Keratinocyte (primary cell): ENCODE measurements around the gene ANKRD40.

ENCODE experiments used
- EZH2 ChIP-seq: IDR thresholded peaks from one replicate; pipeline ENCODE4 v1.6.1; 2012; ENCODE audit warnings: inconsistent platforms, mild to moderate bottlenecking, low read length, moderate library complexity
- TF ChIP-seq, protein P1 (sequence below), 3 experiments: IDR thresholded peaks in 1 of 3; conservative IDR thresholded peaks in 1 of 3; optimal IDR thresholded peaks in 1 of 3; 2 replicates in 2 of 3; 3 replicates in 1 of 3; pipeline versions ENCODE3 to v1.5.1; 2011; ENCODE audit warnings: low read length in 3 of 3, mild to moderate bottlenecking in 3 of 3, moderate library complexity in 2 of 3, control low read depth in 1 of 3, inconsistent platforms in 1 of 3; ENCODE audit not compliant: insufficient read depth in 2 of 3; ENCODE audit errors: extremely low read depth in 1 of 3

DNA sequence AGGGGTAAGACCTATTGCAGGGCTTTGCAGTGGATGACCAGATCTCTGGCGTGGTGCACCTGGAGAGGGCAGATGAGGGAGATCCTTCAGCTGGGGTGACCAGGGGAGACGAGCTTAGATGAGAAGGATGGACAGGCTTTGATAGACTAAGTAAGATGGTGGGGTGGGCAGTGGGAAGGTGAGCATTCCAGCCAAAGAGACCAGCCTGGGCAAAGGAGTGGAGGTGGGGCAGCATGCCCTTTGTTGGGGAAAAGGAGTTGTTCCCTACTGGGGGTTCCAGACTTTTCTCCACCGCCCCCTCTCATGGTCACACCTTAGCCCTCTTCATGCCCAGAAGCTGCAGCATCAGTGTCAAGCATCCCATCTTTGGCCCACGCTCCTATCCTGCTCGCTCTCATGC is 27.6 kb downstream of the ANKRD40 start:
- TF ChIP-seq, protein P1, sequence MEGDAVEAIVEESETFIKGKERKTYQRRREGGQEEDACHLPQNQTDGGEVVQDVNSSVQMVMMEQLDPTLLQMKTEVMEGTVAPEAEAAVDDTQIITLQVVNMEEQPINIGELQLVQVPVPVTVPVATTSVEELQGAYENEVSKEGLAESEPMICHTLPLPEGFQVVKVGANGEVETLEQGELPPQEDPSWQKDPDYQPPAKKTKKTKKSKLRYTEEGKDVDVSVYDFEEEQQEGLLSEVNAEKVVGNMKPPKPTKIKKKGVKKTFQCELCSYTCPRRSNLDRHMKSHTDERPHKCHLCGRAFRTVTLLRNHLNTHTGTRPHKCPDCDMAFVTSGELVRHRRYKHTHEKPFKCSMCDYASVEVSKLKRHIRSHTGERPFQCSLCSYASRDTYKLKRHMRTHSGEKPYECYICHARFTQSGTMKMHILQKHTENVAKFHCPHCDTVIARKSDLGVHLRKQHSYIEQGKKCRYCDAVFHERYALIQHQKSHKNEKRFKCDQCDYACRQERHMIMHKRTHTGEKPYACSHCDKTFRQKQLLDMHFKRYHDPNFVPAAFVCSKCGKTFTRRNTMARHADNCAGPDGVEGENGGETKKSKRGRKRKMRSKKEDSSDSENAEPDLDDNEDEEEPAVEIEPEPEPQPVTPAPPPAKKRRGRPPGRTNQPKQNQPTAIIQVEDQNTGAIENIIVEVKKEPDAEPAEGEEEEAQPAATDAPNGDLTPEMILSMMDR (optimal IDR thresholded peaks at IDR 0.05 in 1 of 3, IDR thresholded peaks at IDR 0.05 in 1 of 3, conservative IDR thresholded peaks at IDR 0.05 in 1 of 3; ENCODE audit: extremely low read depth in 1 of 3, insufficient read depth in 2 of 3, low read length in 3 of 3) = no peak
- TF ChIP-seq EZH2 = no peak
